Esophagus squamous epithelium (tissue), 5 donors: ENCODE data around the gene PRSS50. TPM values are rescaled to one million over a fixed set of nuclear protein-coding genes. Genes with fewer than 3 reads are reported as not detected.

Experiments
- DNase-seq: peaks from one replicate; lab custom pipeline; 2025; lab: John Stamatoyannopoulos, UW
- H3K27ac ChIP-seq, 4 donors: fragments of 200-600 bp; sonication (generic); one replicate each; pipeline ENCODE4 v1.5.1; 2016 to 2019; ENCODE audit warnings: mild to moderate bottlenecking in 1 of 4
- H3K27me3 ChIP-seq, 4 donors: fragments of 200-600 bp; sonication (generic); 1 replicate in 3 of 4; 2 replicates in 1 of 4; pipeline versions ENCODE4 v1.5.1 to v1.6.0; 2017 to 2021; ENCODE audit warnings: antibody characterized with exemption in 1 of 4
- H3K36me3 ChIP-seq, 3 donors: fragments of 200-600 bp; sonication (generic); one replicate each; pipeline ENCODE4 v1.5.1; 2016 to 2019
- H3K4me1 ChIP-seq, 3 donors: fragments of 200-600 bp; sonication (generic); one replicate each; pipeline ENCODE4 v1.5.1; 2017 to 2019
- H3K4me3 ChIP-seq, 4 donors: fragments of 200-600 bp; sonication (generic); 1 replicate in 3 of 4; 2 replicates in 1 of 4; pipeline ENCODE4 v1.5.1; 2016 to 2019; ENCODE audit warnings: mild to moderate bottlenecking in 2 of 4, moderate library complexity in 1 of 4
- H3K9me3 ChIP-seq, 3 donors: fragments of 200-600 bp; sonication (generic); one replicate each; pipeline ENCODE4 v1.5.1; 2016 to 2019
- POLR2A ChIP-seq, 4 donors: fragments of 450-650 bp; IDR thresholded peaks; one replicate each; pipeline ENCODE4 v1.6.1; 2017; ENCODE audit warnings: antibody characterized with exemption in 4 of 4, mild to moderate bottlenecking in 4 of 4, moderate library complexity in 3 of 4
- WGBS, 2 donors: methylation state at CpG; one replicate each; pipeline ENCODE4 v1.1.5; 2018; 5-methylcytosine and 5-hydroxymethylcytosine counted together
- intact Hi-C: fragments of 100-400 bp; cut with DNase I; formaldehyde crosslinking; loops from one replicate; pipeline ENCODE4 v1.15.0; 2022
- total RNA-seq, 4 donors: library from RNA; depleted of rRNA; stranded (reverse); fragments of >200 nt; gene quantifications; one replicate each; pipeline ENCODE4 v1.1.0, GENCODE V29; 2016
- TF ChIP-seq, protein P1 (sequence below), 6 experiments: fragments of 450-650 bp in 4 of 6; fragments of 200-600 bp in 2 of 6; sonication (generic) in 2 of 6; IDR thresholded peaks; one replicate each; pipeline ENCODE4 v1.5.1; 2016 to 2019; ENCODE audit warnings: antibody characterized with exemption in 6 of 6, mild to moderate bottlenecking in 4 of 6, moderate library complexity in 4 of 6
- donor health status: DM: yes; HTN: yes; CAD: no.

Gene PRSS50
- total RNA-seq, 4 donors from 2014 or later: 0.19 TPM; not detected in 3

DNA sequence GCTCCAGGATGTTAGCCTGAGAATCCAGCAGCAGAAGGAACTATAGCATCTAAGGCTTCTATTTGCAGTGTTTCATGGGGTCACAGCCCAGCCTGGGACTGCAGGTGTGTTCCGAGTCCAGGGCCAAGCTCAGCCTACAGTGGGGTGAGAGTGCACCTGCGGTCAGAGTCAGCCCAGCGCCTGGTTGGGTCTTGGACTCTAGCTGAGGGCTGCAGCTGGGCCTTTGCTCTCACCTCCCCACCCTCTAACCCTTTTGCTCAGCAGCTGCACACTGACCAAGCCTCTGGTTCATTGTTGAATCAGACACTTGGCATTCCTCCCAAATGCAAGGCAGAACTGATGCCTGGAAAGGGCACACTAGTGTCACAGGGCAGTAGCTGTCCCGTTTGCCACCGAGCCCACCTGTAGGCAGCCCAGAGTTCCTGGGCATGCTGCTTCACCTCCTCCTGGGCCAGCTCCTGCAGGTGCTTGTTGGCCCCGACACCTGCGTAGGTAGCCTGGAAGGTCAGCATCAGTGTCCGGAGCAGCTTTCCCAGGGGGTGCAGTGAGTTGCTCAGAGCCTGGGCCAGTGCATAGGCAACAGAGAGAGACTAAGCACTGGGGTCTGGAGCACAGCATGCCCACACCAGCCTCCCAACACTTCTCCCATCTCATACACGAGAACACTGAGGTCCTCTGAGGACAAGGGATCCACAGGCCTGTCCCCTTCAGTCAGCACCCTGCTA, 41.7 kb downstream of the PRSS50 start:
- Histone ChIP-seq H3K27me3 (no peaks in the 10 kb centered on the region), H3K4me3 (no peak overlapping the region), H3K27ac (no peak overlapping the region), H3K9me3 (no peaks in the 10 kb centered on the region), H3K36me3 (peaks cover 7 to 100% (median 10%) of the 10 kb centered on the region in 3 donors), H3K4me1 (peaks cover 0 to 18% (median 0%) of the 10 kb centered on the region in 3 donors)
- 80 to 97% methylated on average over 1 to 6 of the region's 9 CpGs for WGBS, 2 donors
- intact Hi-C loops: no loop called here
- no peak for DNase-seq
- no peak for TF ChIP-seq POLR2A (IDR thresholded peaks at IDR 0.05)
- TF ChIP-seq, protein P1, sequence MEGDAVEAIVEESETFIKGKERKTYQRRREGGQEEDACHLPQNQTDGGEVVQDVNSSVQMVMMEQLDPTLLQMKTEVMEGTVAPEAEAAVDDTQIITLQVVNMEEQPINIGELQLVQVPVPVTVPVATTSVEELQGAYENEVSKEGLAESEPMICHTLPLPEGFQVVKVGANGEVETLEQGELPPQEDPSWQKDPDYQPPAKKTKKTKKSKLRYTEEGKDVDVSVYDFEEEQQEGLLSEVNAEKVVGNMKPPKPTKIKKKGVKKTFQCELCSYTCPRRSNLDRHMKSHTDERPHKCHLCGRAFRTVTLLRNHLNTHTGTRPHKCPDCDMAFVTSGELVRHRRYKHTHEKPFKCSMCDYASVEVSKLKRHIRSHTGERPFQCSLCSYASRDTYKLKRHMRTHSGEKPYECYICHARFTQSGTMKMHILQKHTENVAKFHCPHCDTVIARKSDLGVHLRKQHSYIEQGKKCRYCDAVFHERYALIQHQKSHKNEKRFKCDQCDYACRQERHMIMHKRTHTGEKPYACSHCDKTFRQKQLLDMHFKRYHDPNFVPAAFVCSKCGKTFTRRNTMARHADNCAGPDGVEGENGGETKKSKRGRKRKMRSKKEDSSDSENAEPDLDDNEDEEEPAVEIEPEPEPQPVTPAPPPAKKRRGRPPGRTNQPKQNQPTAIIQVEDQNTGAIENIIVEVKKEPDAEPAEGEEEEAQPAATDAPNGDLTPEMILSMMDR (IDR thresholded peaks at IDR 0.05): no peak

DNA sequence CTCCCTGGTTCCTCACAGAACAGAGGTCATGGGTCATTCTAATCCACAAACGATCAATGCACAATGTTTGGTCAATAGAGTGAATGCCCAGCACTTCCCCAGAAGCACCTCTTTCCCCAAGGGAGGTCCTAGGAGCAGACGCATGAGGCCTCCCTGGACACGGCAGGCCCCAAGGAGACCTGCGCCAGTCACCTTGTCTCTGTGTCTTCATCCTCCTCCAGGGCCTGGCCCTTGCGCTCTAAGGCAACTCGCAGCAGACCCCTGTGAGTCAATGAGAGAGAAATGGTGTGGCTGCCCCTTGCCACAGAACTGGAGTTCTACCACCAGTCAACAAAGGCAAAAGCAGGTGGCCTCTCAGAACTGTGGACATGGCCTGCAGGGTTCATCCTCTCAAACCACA, 42.2 kb downstream of the PRSS50 start:
- DNase-seq: no peak
- Histone ChIP-seq H3K27ac (no peak overlapping the region), H3K4me1 (peaks cover 0 to 18% (median 0%) of the 10 kb centered on the region in 3 donors), H3K27me3 (no peaks in the 10 kb centered on the region), H3K9me3 (no peaks in the 10 kb centered on the region), H3K4me3 (no peak overlapping the region), H3K36me3 (peaks cover 4 to 100% (median 8%) of the 10 kb centered on the region in 3 donors)
- WGBS, 2 donors: 67 to 94% methylated on average over 1 to 3 of the region's 6 CpGs
- intact Hi-C loops: no loop called here
- no peak for TF ChIP-seq POLR2A (IDR thresholded peaks at IDR 0.05)
- TF ChIP-seq, protein P1 (IDR thresholded peaks at IDR 0.05): no peak

DNA sequence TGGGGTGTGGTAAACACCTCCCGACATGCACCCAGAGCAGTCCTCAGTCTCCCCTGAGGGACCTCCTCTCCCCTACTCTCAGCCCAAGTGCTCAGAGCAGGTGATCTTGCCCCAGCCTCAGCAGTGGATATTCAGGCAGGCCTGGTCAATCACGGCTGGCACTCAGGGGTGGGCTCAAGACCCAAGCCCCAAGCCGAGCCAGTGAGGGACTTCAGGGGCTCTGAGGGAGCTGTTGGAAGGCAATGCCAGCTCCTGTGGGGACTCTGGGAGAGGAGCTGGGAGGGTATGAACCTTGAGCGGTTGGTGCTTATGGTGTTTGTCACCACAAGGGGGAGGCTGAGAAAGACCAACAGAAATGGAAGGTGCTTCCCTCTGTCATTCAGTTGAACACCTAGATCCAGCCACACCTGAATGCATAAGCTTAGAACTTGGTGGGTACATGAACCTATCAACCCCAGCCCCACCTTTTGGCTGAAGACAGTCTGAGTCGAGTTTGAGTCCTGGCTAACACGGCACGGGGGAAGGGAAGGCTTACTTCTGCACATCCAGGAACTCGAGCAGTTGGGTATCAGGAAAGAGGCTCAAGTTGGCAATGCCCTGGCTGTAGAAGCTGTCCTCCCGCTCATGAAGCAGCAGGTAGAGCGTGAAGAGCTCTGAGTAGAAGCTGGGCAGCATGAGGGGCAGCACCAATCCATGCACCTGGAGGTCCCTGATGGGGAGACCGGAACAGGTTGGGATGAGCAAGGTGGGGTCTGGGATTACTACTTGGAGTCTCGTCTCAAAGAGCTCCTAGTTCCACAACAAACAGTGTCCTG, 43.4 kb downstream of the PRSS50 start:
- WGBS, 2 donors: 89 to 91% methylated on average over 6 to 9 of the region's 12 CpGs
- Histone ChIP-seq H3K27me3 (no peaks in the 10 kb centered on the region), H3K4me3 (no peak overlapping the region), H3K27ac (no peak overlapping the region), H3K36me3 (peaks cover 4 to 93% (median 8%) of the 10 kb centered on the region in 3 donors), H3K9me3 (no peaks in the 10 kb centered on the region), H3K4me1 (peaks cover 0 to 18% (median 0%) of the 10 kb centered on the region in 3 donors)
- intact Hi-C loops: no loop called here
- no peak for TF ChIP-seq POLR2A (IDR thresholded peaks at IDR 0.05)
- TF ChIP-seq, protein P1 (IDR thresholded peaks at IDR 0.05): peak in 1 of 6 experiments; percentile 17
- DNase-seq: no peak

GRCh38 chr3:46673151-46674030, 44.3 kb downstream of the PRSS50 start:
- H3K36me3 ChIP-seq: peaks cover 4 to 85% (median 8%) of the 10 kb centered on the region in 3 donors
- no peak for DNase-seq
- no peaks in the 10 kb centered on the region for H3K9me3 ChIP-seq
- intact Hi-C loops: no loop called here
- no peak overlapping the region for H3K4me3 ChIP-seq
- no peak overlapping the region for H3K27ac ChIP-seq
- WGBS, 2 donors: 82 to 90% methylated on average over 5 to 6 of the region's 10 CpGs
- H3K27me3 ChIP-seq: no peaks in the 10 kb centered on the region
- peaks cover 0 to 18% (median 0%) of the 10 kb centered on the region in 3 donors for H3K4me1 ChIP-seq
- TF ChIP-seq, protein P1 (IDR thresholded peaks at IDR 0.05): no peak
- TF ChIP-seq POLR2A (IDR thresholded peaks at IDR 0.05): no peak
